GM21526 (cell line): ENCODE results near the gene NGRN.
"Not testable (repeated sequence)": the region's sequence is repeated elsewhere in the genome, so short reads cannot be mapped to it uniquely, and the experiment has no call there.

Experiments
- ATAC-seq: cut with Tn5 transposase; IDR thresholded peaks from one replicate; pipeline ENCODE4 v1.9.1; 2021; ENCODE audit warnings: moderate library complexity; ENCODE audit not compliant: unreplicated experiment, low FRiP score

NGRN gene

DNA sequence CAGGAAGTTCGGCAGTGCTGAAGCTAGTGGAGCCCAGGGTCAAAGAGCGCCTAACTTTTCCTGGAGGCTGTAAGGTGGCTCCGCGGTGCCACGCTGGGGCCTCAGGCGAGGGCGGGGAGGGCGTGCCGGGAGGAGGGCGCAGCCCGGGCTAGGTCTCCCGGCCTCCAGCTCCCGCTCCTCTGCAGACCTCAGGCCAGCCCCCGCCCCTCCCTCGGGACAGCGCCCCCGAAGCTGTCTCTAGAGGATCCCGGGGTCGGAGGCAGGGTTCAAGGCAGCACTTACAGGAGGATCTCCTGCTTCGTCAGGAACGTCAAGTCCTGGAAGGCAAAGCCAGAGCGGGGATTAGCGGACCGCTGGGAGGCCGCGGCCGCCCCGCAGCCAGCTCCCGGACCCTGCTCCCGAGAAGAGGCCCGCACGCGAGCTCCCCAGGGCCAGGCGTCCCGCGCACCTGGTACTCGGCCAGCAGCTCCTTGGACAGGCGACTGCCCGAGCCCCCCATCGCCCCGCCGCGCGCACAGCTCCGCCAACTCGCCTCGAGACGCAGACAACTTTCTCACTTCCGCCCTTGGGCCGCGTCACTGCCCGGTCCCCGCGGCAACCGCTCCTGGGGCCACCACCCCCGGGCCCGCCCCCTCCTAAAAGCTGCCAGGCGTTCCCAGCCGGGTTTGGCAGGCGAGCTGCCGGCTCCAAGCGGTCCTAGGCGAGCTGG, 31.9 kb upstream of the NGRN start, which contains the start of gene CIB1:
Gene CIB1, minus strand, starts transcription at position 555 of the 709 bp plus-strand sequence. Its CDS starts 56 bp downstream, at position 499.
- peak; percentile 69 for ATAC-seq

DNA sequence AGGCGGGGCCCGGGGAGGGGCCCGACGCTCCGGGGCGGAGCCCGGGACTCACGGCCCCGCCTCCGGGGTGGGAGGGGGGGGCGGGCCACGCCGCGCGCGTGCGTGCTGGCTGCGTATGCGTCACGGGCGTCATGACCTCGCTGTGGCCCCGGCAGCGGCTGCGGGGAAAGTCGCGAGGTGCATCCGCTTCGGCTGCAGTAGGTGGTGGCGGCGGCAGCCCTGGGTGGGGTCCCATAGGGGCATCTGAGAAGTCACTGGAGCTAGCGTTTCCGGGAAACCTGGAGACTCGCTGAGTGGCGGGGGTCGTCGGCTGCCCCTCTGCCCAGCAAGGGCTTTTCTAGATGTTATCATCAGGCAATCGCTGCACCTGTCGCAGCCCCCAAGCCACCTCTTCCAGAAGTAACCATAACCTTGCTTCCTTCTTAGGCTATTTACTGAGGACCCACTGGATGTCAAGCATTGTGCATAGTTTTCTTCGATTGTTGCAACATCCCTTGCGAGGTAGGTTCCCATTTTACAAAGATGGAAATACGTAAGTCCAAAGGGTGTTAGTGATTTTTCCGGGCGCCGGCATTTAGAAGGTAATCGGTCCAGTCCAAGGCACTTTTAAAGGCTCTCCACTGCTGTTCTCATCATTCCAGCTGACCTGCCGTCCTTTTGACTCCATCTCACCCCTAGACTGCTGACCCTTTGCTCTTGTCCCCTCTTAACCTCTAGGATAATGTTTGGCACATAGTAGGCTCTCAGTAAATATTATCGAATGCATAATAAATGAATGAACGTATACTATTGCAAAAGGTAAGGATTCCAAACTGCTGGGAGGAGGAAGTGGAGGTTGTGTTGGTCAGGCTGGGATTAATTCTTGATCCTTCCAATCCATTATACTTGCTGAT, 31.1 kb upstream of the NGRN start, which contains the start of gene GDPGP1:
Gene GDPGP1, plus strand, starts transcription at position 114 of the 893 bp plus-strand sequence. CDS start 6,700 bp downstream, outside the sequence.
- peak; percentile 46 for ATAC-seq

DNA sequence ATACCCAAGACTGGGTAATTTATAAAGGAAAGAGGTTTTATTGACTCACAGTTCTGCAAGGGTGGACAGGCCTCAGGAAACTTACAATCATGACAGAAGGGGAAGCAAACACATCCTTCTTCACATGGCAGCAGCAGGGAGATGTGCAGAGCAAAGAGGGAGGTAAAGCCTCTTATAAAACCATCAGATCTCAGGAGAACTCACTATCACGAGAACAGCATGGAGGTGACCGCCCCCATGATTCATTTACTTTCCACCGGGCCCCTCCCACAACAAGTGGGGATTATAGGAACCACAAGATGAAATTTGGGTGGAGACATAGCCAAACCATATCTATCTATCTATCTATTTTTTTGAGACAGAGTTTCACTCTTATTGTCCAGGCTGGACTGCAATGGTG, 26.1 kb upstream of the NGRN start:
- ATAC-seq = no peak

DNA sequence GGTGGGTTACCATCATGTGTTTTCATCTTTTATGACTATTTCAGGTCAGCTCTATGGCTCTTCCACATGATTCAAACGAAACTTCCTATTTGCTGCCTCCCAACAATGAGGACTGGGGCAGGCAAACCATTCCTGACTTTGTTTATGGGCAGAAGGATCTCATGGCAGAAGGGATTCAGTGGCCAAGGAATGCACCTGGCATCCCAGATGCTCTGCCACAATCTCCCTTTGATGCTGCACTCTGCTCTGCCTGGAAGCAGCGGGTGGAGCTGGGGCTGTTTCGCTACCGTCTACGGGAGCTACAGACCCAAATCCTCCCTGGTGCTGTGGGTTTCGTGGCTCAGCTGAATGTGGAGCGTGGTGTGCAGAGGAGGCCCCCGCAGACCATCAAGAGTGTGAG, 24.6 kb upstream of the NGRN start:
- no peak for ATAC-seq

DNA sequence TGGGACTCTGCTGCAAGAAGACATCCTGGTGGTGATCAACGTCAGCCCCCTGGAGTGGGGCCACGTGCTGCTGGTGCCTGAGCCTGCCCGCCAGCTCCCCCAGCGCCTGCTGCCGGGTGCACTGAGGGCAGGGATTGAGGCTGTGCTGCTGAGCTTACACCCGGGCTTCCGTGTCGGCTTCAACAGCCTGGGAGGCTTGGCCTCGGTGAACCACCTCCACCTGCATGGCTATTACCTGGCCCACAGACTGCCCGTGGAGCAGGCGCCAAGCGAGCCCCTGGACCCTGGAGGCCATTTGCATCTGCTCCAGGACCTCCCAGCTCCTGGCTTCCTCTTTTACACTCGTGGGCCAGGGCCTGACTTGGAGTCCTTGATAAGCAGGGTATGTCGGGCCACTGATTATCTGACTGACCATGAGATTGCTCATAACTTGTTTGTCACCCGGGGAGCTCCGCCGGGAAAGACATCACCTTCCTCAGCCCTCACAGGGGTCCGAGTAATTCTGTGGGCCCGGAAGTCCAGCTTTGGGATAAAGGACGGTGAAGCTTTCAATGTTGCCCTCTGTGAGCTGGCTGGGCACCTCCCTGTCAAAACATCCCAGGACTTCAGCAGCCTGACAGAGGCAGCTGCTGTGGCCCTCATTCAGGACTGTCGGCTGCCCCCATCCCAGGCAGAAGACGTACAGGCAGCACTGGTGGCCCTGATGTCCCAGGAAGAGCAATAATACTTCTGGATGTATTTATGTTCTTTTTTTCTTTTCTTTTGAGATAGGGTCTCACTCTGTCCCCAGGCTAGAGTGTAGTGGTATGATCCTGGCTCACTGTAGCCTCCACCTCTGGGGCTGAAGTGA, 23.9 kb upstream of the NGRN start:
- ATAC-seq = no peak

DNA sequence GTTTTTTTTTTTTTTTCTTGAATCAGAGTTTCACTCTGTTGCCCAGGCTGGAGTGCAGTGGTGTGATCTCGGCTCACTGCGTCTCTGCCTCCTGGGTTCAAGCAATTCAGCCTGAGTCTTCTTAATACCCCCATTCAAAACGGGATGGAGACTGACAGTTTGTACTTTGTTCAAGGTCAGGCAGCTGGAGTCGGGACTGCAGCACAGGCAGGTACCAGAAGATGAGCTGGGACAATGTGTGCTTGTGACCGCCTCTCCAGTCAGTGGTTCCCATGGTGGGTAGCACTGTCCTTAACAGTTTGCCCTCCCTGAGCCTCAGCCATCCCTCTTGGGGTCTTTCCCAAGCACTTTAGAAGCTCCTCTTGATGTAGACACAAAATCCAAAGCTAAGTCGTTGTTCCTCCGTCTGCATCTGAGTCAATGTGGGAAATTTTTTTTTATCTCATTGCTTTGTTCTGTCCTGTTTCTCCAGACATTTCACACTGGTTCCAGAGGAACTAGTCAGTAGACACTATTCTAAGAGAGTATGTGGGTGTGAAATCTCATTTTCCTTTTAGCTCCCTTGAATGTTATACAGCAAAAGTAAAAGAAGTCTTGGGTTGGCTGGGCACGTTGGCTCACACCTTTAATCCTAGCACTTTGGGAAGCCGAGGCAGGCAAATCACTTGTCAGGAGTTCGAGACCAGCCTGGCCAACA, 21.4 kb upstream of the NGRN start:
- no peak for ATAC-seq

DNA sequence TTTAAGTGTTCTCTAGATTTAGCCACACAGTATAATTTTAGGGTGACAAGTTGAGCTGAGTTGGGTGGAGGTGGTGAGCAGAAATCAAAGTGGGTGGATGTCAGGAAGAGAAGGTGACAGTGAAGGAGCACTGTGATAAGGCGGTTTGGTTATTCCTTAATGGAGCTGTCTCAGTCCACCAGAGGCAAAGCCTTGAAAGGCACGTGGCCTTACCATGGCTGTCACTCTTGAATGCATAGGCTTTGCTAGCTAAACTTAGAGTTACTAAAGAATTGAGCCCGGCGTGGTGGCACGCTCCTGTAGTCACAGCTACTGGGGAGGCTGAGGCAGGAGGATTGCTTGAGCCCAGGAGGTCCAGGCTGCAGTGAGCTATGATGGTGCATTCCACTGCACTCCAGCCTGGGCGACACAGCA, 16.7 kb upstream of the NGRN start:
- no peak for ATAC-seq

DNA sequence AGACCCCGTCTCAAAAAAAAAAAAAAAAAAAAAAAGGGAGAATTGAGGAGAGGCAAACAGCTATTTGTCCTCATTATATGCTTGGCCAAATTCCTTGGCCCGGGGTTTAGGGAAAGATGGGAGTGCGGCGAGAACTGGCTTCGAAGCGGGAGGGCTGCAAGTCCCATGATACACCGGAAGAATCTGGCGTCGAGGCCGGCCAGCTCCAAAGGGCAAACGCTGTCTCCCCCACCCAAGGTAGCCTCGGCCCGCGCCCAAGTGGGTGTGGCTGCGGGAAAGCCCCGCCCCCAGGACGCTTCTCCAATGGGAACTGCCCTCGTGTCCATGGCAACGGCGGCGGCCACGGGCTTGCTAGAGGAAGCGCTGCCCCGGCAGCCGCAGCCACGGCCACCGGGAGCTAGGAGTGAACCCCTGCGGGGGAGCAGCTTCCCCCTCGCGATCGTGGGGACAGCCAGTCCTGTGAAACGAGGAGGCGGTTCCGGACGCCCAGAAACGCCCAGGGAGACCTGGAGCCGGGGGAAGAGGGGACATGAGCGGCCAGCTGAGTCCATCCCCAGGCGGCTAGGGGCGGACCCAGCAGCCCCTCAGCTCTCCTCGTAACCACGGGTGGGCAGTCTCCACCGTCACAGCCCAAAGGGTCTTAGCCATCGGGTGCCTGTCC, 16.1 kb upstream of the NGRN start, which contains the start of gene TTLL13:
Gene TTLL13, plus strand, starts transcription at position 354 of the 661 bp plus-strand sequence. CDS start 1,075 bp downstream, outside the sequence.
- no peak for ATAC-seq

DNA sequence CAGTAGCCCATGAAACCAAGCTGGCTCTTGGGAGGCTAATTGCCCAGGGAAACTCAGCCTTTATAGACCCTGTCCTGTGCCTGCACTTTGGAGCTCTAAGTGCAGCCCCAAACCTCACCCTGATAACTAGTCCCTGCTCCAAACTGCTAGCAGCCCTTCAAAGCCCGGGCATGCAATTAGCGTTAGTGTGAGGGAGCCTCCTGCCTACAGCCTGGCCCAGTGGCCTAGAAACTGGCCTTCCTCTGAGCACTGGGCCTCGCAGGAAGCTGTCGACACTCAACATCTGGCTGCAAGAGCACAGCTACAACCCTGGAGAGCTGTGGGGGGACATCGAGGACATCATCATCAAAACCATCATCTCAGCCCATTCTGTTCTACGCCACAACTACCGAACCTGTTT, 7.7 kb upstream of the NGRN start:
- no peak for ATAC-seq

DNA sequence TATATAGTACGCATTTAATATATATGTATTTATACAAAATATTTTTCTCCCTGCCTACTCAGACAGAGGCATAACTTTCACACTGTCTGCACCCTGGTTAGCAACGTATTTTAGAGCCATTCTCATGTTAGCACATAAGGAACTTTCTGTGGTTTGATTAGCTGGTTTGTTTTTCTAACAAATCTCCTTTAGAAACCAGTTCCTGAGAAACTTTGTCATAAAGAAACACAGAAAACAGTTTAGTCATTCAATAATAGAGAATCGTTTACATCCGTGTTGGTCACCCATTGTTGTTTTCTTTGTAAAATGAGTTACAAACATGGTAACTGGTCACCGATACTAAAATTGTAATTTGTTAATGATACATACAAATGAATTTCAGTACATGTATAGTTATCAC, 5.9 kb upstream of the NGRN start:
- peak; percentile 51 for ATAC-seq

DNA sequence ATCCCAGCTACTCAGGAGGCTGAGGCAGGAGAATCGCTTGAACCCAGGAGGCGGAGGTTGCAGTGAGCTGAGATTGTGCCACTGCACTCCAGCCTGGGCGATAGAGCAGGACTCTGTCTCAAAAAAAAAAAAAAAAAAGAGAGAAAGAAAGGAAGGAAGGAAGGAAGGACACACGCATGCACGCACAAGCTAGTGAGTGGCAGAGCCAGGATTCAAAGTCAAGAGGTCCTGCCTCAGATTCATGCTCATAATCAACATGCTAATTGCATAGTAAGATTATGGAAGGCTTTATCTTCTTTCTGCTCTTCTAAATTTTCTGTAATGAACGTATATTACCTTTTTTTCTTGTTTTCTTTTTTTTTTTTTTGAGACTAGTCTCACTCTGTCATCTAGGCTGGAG, 4.7 kb upstream of the NGRN start:
- ATAC-seq = not testable (repeated sequence)

DNA sequence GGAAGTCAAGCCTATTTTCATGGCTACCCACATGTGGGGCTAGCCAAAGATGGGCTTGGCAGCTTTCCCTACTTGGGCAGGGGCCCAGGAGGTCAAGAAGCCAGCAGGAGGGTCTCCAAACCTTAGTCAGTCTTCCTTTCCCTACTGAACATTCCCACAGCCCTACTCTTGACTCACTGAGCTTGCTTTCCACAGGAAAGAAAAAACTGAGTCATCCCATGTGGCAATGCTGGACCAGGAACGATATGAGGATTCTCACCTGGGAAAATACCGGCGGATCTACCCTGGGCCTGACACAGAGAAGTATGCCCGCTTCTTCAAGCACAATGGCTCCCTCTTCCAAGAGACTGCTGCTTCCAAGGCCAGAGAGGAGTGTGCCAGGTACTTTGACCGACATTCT, 3.7 kb upstream of the NGRN start:
- no peak for ATAC-seq

DNA sequence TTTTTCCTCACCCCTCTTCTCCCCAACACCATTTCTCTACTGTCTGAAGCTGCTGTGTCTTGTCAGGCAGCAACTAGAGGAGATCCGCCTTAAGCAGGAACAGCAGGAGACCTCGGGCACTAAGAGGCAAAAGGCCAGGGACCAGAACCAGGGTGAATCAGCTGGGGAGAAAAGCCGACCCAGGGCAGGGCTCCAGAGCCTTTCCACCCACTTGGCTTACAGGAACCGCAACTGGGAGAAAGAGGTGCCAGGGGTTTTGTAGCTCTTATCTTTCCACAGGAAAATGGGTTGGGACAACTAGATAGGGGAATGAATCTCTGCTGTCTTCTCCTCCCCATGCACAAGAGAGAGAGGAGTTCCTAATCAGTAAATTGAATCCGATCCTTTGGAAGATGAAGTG, 3.0 kb upstream of the NGRN start:
- ATAC-seq = no peak

DNA sequence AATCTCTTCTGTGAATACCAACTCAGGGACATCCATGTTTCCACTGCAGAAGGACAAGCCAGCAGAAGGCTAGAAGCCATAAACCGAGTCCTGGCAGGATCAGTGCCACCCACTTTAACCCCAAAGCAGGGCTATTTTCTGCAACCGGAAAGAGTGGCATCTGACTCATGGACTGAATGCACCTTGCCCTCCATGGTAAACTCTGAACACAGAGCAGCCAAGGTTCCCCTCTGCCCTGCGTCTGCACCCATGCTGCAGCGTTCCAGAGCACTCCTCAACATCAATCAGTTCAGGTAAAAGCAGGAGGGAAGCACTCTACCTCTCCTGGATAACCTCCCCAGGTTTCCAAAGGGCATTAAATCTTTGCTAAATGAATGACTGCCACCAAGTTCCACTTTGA, 801 bp upstream of the NGRN start:
- no peak for ATAC-seq

DNA sequence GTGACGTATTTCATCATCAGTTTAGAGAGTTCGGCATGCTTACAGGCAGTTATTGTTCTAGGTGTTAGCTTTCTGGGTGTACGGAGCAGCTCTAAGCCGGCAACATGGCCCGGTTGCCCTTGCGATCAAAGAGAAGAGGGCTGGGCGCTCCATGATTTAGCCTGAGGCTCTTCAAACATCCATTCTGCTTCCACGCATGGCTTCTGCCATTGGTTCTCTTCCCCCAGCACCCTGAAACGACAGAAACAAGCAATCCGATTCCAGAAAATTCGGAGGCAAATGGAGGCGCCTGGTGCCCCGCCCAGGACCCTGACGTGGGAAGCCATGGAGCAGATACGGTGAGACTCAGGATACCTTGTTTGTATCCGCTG, 574 bp downstream of the NGRN start:
- no peak for ATAC-seq

DNA sequence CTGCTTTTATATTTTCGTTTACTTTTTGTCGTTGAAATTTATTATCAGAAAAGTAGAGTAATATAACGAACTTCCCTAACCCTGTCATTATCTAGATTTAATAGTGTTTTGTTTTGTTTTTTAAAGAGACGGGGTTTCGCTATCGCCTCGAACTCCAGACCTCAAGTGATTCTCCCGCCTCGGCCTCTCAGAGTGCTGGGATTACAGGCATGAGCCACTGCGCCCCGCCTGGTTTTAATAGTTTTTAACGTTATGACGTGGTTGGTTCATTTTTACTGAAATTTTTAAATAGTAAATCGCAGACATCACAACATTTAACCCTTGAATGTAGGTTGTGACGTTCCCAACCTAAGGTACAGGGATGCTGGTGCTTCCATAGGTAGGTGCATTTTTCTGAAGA, 1.0 kb downstream of the NGRN start:
- ATAC-seq = no peak

DNA sequence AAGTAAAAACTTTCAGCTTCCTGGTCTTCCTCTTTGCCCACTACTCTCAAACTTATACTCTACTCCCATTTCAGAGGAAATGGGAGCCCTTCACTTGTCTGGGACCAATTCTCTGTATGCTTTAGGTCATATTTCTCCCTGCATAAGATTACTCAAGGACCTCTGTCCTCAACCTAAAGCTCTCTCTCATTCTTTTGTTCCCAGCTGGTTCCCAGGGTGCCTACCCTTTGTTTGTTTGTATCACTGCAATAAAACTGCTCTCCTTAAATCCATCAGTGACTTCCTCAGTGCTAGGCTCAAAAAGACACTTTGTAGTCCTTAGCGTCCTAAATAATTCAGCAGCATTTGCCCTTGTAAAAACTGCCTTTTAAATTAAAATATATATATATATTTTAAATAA, 2.9 kb downstream of the NGRN start:
- ATAC-seq = no peak

DNA sequence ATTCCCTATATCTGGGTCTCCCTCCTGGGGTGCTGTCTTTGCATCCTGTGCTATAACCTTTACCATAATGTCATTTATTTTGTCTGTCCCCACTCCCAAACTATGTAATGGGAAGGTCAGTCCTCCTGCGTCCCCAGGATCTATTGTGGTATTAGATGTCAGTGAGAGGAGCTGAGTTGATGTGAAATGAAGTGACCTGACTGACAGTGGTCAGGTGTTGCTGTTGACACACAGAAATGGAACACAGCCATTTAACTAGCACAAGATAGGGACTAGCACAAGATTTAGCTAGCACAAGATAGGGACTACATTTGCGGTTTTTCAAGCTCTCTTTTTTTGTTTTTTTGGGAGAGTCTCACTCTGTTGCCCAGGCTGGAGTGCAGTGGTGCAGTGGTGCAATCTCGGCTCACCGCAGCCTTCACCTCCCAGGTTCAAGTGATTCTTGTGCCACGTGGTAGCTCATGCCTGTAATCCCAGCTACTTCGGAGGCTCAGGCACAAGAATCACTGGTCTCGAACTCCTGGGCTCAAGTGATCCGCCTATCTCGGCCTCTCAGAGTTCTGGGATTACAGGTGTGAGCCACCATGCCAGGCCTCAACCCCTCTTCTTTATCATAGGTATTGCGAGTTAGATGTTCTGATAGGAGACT, 5.2 kb downstream of the NGRN start:
- no peak for ATAC-seq
